ENCODE data around the gene TTLL13. TPM values are rescaled to one million over a fixed set of nuclear protein-coding genes. Genes with fewer than 3 reads are reported as not detected.

The TTLL13 gene
- total and polyA plus RNA-seq, 2 of the 8 experiments (the other 6 are each of a cell fraction or from before 2014, with no cell fraction given): 0.03 TPM; not detected in 1

DNA sequence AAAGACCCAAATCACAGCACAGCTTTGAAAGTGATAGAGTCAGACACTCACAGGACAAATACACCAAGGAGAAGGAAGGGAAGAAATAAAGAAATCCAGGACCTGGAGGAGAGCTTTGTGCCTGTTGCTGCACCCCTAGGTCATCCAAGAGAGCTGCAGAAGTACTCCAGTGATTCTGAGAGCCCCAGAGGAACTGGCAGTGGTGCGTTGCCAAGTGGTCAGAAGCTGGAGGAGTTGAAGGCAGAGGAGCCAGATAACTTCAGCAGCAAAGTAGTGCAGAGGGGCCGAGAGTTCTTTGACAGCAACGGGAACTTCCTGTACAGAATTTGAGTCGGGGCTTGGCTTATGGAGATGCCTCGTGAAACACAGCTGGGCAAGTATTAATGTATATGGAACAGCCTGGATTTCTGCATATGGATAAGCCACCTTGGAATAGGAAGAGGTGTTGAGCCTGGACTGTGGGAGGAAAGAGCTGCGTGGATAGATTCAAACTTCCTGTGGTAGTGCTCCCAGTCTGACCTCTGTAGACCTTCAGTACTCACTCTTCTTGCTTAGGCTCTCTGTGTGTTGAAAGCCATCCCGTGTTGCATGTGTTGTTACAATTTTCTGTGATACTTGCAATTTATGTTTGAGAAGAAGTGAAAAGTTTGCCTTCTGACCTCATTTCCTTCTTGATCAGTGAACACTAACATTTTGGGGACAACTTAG is 22.3 kb downstream of the TTLL13 start (continued):
- TF ChIP-seq, protein P1, sequence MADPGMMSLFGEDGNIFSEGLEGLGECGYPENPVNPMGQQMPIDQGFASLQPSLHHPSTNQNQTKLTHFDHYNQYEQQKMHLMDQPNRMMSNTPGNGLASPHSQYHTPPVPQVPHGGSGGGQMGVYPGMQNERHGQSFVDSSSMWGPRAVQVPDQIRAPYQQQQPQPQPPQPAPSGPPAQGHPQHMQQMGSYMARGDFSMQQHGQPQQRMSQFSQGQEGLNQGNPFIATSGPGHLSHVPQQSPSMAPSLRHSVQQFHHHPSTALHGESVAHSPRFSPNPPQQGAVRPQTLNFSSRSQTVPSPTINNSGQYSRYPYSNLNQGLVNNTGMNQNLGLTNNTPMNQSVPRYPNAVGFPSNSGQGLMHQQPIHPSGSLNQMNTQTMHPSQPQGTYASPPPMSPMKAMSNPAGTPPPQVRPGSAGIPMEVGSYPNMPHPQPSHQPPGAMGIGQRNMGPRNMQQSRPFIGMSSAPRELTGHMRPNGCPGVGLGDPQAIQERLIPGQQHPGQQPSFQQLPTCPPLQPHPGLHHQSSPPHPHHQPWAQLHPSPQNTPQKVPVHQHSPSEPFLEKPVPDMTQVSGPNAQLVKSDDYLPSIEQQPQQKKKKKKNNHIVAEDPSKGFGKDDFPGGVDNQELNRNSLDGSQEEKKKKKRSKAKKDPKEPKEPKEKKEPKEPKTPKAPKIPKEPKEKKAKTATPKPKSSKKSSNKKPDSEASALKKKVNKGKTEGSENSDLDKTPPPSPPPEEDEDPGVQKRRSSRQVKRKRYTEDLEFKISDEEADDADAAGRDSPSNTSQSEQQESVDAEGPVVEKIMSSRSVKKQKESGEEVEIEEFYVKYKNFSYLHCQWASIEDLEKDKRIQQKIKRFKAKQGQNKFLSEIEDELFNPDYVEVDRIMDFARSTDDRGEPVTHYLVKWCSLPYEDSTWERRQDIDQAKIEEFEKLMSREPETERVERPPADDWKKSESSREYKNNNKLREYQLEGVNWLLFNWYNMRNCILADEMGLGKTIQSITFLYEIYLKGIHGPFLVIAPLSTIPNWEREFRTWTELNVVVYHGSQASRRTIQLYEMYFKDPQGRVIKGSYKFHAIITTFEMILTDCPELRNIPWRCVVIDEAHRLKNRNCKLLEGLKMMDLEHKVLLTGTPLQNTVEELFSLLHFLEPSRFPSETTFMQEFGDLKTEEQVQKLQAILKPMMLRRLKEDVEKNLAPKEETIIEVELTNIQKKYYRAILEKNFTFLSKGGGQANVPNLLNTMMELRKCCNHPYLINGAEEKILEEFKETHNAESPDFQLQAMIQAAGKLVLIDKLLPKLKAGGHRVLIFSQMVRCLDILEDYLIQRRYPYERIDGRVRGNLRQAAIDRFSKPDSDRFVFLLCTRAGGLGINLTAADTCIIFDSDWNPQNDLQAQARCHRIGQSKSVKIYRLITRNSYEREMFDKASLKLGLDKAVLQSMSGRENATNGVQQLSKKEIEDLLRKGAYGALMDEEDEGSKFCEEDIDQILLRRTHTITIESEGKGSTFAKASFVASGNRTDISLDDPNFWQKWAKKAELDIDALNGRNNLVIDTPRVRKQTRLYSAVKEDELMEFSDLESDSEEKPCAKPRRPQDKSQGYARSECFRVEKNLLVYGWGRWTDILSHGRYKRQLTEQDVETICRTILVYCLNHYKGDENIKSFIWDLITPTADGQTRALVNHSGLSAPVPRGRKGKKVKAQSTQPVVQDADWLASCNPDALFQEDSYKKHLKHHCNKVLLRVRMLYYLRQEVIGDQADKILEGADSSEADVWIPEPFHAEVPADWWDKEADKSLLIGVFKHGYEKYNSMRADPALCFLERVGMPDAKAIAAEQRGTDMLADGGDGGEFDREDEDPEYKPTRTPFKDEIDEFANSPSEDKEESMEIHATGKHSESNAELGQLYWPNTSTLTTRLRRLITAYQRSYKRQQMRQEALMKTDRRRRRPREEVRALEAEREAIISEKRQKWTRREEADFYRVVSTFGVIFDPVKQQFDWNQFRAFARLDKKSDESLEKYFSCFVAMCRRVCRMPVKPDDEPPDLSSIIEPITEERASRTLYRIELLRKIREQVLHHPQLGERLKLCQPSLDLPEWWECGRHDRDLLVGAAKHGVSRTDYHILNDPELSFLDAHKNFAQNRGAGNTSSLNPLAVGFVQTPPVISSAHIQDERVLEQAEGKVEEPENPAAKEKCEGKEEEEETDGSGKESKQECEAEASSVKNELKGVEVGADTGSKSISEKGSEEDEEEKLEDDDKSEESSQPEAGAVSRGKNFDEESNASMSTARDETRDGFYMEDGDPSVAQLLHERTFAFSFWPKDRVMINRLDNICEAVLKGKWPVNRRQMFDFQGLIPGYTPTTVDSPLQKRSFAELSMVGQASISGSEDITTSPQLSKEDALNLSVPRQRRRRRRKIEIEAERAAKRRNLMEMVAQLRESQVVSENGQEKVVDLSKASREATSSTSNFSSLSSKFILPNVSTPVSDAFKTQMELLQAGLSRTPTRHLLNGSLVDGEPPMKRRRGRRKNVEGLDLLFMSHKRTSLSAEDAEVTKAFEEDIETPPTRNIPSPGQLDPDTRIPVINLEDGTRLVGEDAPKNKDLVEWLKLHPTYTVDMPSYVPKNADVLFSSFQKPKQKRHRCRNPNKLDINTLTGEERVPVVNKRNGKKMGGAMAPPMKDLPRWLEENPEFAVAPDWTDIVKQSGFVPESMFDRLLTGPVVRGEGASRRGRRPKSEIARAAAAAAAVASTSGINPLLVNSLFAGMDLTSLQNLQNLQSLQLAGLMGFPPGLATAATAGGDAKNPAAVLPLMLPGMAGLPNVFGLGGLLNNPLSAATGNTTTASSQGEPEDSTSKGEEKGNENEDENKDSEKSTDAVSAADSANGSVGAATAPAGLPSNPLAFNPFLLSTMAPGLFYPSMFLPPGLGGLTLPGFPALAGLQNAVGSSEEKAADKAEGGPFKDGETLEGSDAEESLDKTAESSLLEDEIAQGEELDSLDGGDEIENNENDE (IDR thresholded peaks at IDR 0.05; ENCODE audit: insufficient replicate concordance, low read length): no peak
- no peak for TF ChIP-seq TBP (IDR thresholded peaks at IDR 0.05; ENCODE audit: low read depth, low read length)
- no peak for TF ChIP-seq GABPA (IDR thresholded peaks at IDR 0.05; ENCODE audit: borderline replicate concordance, insufficient read depth, low read length)
- TF ChIP-seq SP1 (IDR thresholded peaks at IDR 0.05; ENCODE audit: low read depth, low read length): no peak
- no peak for TF ChIP-seq SIN3A (conservative IDR thresholded peaks at IDR 0.05 in 1 of 2, IDR thresholded peaks at IDR 0.05 in 1 of 2; ENCODE audit: low read depth in 1 of 2, low read length in 2 of 2)
- TF ChIP-seq RAD21 (IDR thresholded peaks at IDR 0.05 in 1 of 2, conservative IDR thresholded peaks at IDR 0.05 in 1 of 2; ENCODE audit: low read depth in 2 of 2, low read length in 2 of 2): no peak
- no peak for TF ChIP-seq RXRA (IDR thresholded peaks at IDR 0.05; ENCODE audit: insufficient read depth, low read depth, low read length)
- TF ChIP-seq JUN (IDR thresholded peaks at IDR 0.05; ENCODE audit: low read depth, low read length): no peak
- TF ChIP-seq HDAC2 (IDR thresholded peaks at IDR 0.05; ENCODE audit: borderline replicate concordance in 1 of 2, low read depth in 2 of 2, low read length in 2 of 2): no peak
- TF ChIP-seq CEBPB (IDR thresholded peaks at IDR 0.05; ENCODE audit: low read depth, low read length): no peak
